ENCODE data around the gene HUWE1.
A peak's percentile ranks its signal among the peaks of the same experiment; 100 is the strongest.

HUWE1 gene

GRCh38 chrX:53694642-53695041 lies 8.1 kb upstream of the HUWE1 start:
- no peak for FAIRE-seq
- DNase-seq (ENCODE audit: low spot score) = no peak

- DNase-seq (ENCODE audit: low spot score) = no peak
- no peak for FAIRE-seq
Measured at GRCh38 chrX:53688300-53688699, 1.8 kb upstream of the HUWE1 start.

- FAIRE-seq (no peak), DNase-seq (ENCODE audit: low spot score) (no peak)
Measured at GRCh38 chrX:53685711-53686110, 808 bp downstream of the HUWE1 start.

- DNase-seq (ENCODE audit: low spot score) = no peak
- FAIRE-seq = no peak
Measured at GRCh38 chrX:53684415-53685192, 1.9 kb downstream of the HUWE1 start.

GRCh38 chrX:53683556-53684414 lies 2.7 kb downstream of the HUWE1 start:
- FAIRE-seq = peak; percentile 94

GRCh38 chrX:53682885-53683555 lies 3.5 kb downstream of the HUWE1 start:
- no peak for FAIRE-seq
- peak; percentile 32 for DNase-seq (ENCODE audit: low spot score)

More at GRCh38 chrX:53683556-53684414, 2.7 kb downstream of the HUWE1 start:
- DNase-seq (ENCODE audit: low spot score) = peak; percentile 91

GRCh38 chrX:53681661-53682060 lies 4.9 kb downstream of the HUWE1 start:
- DNase-seq (ENCODE audit: low spot score) (no peak), FAIRE-seq (no peak)

GRCh38 chrX:53678667-53679066 lies 7.9 kb downstream of the HUWE1 start:
- DNase-seq (ENCODE audit: low spot score) = no peak
- no peak for FAIRE-seq

GRCh38 chrX:53677286-53677685 lies 9.2 kb downstream of the HUWE1 start:
- FAIRE-seq (no peak), DNase-seq (ENCODE audit: low spot score) (no peak)

GRCh38 chrX:53674581-53674980 lies 11.9 kb downstream of the HUWE1 start:
- DNase-seq (ENCODE audit: low spot score) (no peak), FAIRE-seq (no peak)

- DNase-seq (ENCODE audit: low spot score) (no peak), FAIRE-seq (no peak)
Measured at GRCh38 chrX:53669258-53669657, 17.3 kb downstream of the HUWE1 start.

GRCh38 chrX:53666171-53666570 lies 20.3 kb downstream of the HUWE1 start:
- FAIRE-seq = no peak
- DNase-seq (ENCODE audit: low spot score) = no peak

- FAIRE-seq (no peak), DNase-seq (ENCODE audit: low spot score) (no peak)
Measured at GRCh38 chrX:53660004-53660403, 26.5 kb downstream of the HUWE1 start.

GRCh38 chrX:53659039-53659438 lies 27.5 kb downstream of the HUWE1 start:
- FAIRE-seq (no peak), DNase-seq (ENCODE audit: low spot score) (no peak)

- FAIRE-seq = no peak
- no peak for DNase-seq (ENCODE audit: low spot score)
Measured at GRCh38 chrX:53656845-53657244, 29.7 kb downstream of the HUWE1 start.

GRCh38 chrX:53654376-53654775 lies 32.1 kb downstream of the HUWE1 start:
- FAIRE-seq = no peak
- no peak for DNase-seq (ENCODE audit: low spot score)

- DNase-seq (ENCODE audit: low spot score) = no peak
- FAIRE-seq = no peak
Measured at GRCh38 chrX:53644751-53645150, 41.8 kb downstream of the HUWE1 start.

GRCh38 chrX:53642337-53642736 lies 44.2 kb downstream of the HUWE1 start:
- DNase-seq (ENCODE audit: low spot score) = no peak
- no peak for FAIRE-seq

- DNase-seq (ENCODE audit: low spot score) (no peak), FAIRE-seq (no peak)
Measured at GRCh38 chrX:53639257-53639656, 47.3 kb downstream of the HUWE1 start.

- no peak for FAIRE-seq
Measured at GRCh38 chrX:53637479-53637878, 49.0 kb downstream of the HUWE1 start.

GRCh38 chrX:53631156-53631555 lies 55.4 kb downstream of the HUWE1 start:
- FAIRE-seq (no peak), DNase-seq (ENCODE audit: low spot score) (no peak)

More at GRCh38 chrX:53637479-53637878, 49.0 kb downstream of the HUWE1 start:
- DNase-seq (ENCODE audit: low spot score) = no peak

- FAIRE-seq (no peak), DNase-seq (ENCODE audit: low spot score) (no peak)
Measured at GRCh38 chrX:53630261-53630660, 56.3 kb downstream of the HUWE1 start.

Measured in urothelium cell line (cell line).